EL (cell line): ENCODE results near the gene CPED1.
A peak's percentile ranks its signal among the peaks of the same experiment; 100 is the strongest.

Source experiments
- DNase-seq: peaks from one replicate; pipeline ENCODE4 v3.0.0-alpha.2; 2016

CPED1 gene

DNA sequence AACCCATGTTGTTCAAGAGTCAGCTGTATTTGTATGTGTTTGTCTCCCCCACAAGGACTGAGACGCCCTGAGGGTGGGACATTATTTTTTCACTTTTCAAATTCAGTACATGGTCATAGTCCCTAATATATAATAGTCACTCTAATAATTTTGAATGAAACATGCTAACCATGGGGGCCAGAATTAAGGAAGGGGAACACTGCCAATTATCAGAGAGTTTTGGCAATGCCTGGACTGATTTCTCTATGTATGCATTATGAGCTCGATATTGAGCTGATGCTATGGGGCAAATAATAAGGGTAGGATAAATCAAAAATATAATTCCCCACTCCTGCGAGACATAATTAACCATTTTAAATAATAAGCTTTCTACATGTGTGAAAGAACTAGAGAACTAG is 87.4 kb downstream of the CPED1 start:
- DNase-seq, result no peak

DNA sequence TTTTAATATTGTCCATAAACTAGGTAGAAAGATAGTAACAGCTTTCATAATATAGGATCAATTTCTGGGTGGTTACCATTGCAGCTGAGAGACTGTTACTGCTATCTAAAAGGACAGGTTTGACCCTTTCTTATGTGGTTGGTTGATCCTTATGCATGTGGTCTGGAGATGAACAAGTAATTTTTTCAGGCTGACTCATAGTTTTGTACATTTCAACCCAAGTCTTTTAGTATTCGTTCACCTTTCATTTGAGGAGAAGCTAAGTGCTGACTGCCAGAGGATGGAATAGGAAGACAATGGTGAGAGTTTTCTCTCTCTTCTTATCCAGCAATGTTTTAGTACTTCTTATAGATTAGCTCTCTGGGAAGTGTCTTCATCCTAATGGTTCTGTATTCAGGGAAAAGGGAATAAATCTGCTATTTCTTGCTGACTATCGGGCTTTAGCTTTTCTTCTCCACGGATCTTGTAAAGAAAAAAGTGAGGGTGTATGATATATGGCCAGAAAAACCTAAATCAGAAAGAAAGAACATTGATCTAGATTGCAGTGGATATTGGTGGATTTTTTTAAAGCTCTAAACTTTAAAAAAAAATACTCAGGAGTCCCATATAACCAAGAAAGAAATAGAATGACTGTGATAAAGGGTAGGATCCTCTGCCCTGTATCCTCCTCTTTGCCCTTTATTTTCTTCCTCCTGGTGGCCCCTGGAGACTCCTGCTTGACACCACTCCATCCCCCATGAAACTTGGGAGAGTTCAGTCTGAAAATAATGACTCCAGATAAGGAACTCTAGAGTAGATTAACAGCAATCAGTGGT is 88.0 kb downstream of the CPED1 start:
- DNase-seq, result peak; percentile 80

DNA sequence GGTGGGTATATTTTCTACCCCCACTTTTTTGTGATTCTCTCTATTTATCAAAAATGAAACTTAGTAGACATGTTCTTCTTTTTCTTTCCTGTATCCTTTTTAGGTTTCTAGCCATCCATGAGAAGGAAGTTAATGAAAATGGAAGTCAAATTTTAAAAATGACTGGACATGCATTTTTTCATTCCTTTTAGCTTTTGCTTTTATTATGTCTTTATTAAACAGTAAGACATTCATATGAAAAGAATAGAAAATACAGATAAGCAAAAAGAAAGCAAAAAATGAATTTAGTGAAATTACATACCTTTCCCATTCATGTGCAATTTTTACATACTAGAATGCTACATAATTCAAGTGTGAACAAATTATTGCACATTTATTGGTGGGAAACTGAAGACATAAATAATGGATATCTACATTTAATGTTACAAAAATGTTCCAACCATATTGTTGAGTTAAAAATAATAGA is 88.7 kb downstream of the CPED1 start:
- DNase-seq, result no peak

GRCh38 chr7:121078701-121079227 is 90.3 kb downstream of the CPED1 start:
- DNase-seq, result no peak

DNA sequence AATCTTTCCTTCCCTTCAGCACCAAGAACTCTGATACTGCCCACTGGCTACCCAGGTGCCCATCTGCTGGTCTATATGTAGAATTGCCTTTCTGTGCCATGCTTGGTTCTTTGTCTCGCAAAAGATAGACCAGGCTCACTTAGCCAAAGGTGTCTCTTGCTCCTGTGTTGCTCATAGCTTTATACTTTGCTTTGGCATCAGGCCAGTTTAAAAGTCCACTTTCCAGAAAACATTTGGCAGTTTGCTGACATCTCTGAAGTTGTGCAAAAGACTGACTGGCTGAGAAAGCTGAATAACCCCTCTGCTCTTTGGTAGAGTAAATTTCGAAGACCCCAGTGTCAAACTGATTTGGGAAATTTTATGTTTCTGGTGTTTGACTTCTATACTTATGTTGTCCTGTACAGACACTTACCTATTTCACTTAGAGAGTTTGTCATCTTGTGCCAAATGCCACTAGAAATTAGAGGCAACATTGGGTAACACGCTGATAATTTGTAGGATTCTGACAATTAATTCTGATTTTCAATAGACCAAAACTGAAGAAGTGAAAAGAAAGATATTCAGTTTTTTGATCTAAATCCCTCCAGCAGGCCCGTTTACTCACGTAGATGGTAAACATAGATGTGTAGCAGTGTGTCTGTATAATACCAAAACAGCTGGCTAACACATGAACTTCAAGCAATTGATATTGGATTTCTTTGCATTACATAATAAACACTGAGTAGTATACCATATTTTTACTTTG is 91.1 kb downstream of the CPED1 start:
- no peak for DNase-seq

DNA sequence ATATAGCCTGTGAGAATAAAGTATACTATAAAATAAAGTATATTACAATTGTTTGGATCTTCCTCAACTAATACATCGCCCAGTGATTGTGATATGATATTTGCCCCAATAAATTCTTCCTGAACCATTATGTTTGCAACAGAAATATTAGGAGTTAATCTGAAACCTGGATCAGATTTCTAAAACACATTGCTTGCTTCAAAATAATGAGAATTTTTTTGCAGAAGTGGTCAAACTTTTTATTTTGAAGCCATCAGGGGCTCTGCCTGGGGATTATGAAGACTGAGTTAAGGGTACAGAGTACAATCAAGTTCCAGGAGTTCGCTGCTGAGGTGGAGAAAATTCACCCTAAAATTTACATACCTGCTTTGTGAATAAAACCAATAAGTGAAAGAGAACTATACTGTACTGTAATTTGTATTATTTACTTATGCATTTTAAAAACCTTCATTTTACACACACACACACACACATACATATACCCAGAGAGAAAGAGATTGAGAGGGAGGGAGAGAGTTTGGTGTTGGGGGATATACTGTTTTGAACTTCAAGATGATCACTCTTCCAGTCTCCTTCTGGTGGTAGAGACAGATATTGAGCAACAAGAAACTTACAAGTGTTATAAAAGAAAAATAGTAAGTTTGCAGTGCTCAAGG is 91.9 kb downstream of the CPED1 start:
- no peak for DNase-seq

- DNase-seq, result no peak
Observed at GRCh38 chr7:121080913-121081326, 92.4 kb downstream of the CPED1 start.

- DNase-seq, result peak; percentile 68
Observed at GRCh38 chr7:121081327-121081936, 92.9 kb downstream of the CPED1 start.

GRCh38 chr7:121082400-121083101 is 94.0 kb downstream of the CPED1 start:
- DNase-seq, result no peak

- DNase-seq, result peak; percentile 76
Observed at GRCh38 chr7:121083138-121083789, 94.8 kb downstream of the CPED1 start.

DNA sequence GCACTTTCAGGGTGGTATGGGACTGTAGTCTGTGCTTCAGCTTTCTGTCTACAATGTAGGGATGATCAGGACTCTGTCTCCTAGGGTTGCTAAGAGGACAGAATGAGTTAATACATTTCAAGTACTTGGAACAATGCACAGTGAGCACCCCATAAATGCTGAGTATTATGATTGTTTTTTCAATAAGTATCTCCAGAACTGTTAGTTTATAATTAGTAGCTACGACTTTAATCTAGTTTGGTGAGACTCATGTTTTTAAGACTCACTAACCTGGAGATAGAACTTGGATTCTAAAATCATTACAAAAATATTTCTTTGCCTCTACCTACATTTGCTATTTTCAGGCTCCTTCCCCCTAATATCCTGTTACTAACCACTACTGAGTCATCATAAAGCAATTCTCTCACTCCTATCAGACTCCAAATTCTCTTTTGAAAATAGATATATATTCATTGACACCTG is 95.3 kb downstream of the CPED1 start:
- DNase-seq, result peak; percentile 44

- DNase-seq, result no peak
Observed at GRCh38 chr7:121084256-121084655, 95.7 kb downstream of the CPED1 start.

DNA sequence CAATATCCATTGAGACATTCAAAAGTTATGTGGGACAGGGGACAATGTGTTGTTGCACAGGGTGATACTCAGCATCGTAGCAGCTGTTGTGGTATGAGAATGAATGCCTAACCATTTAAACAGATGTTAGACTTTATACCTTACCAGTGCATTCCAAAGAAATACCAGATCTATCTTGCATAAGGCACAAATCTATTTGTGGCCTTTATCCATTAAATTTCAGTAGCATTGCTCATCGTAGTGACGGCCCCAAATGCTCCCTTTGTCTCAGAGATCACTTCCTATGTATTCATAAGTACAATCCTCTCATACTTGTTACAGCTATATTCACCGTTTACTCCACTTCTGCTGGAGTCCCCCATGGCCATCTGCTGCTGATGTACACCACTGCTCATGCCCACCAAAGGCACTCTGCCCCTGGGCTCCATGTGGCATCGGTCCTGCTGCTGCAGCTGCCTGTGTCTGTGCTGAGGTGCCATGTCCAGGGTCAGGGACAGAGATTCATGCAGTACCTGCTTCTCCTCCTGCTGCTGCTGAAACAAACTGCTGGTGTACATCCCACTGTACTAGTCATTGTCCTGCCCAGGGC is 96.3 kb downstream of the CPED1 start:
- peak; percentile 95 for DNase-seq

DNA sequence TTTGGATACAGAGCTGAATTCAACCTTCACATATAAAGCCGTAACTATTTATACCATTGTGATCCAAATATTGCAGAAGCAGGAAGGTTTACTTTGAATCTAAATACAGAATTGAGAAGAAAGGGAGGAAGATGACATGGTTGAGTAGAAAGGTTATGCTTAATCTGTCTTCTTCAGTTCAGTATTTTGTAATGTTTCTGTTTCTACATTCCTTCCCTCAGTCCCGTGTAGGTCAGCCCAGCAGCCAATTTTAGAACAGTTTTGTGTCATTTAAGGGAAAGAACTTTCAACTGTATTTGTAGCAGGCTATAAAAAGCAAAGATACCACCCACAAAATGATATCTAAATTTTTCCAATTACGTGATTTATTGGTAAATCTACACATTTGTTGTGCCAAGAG is 97.4 kb downstream of the CPED1 start:
- DNase-seq, result no peak

- DNase-seq, result no peak
Observed at GRCh38 chr7:121088870-121089269, 100.4 kb downstream of the CPED1 start.

GRCh38 chr7:121094829-121095228 is 106.3 kb downstream of the CPED1 start:
- DNase-seq, result no peak

GRCh38 chr7:121097577-121097976 is 109.1 kb downstream of the CPED1 start:
- no peak for DNase-seq

- DNase-seq, result no peak
Observed at GRCh38 chr7:121099572-121099971, 111.1 kb downstream of the CPED1 start.

GRCh38 chr7:121101083-121101482 is 112.6 kb downstream of the CPED1 start:
- no peak for DNase-seq

GRCh38 chr7:121101621-121102020 is 113.1 kb downstream of the CPED1 start:
- DNase-seq, result no peak

DNA sequence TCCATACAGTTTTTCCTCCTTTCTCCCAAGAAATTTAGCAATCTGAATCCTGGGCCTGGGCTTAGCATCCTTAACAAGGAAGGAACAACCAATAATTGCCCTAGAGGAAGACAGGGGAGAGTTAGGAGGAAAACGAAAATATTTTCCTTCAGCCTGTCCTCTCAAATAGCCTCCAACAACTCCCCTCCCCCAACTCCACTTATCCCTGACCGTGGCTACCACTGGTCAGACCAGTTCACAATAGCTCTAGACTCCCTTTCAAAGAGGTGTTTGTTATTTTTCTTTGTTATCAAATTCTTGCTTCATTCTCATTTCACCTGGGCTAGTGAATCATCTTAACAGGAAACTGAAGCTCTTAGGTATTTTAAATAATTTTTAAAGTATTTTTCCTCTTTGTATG is 114.1 kb downstream of the CPED1 start:
- DNase-seq, result no peak
